ENCODE measurements around the gene SIGLEC15. TPM values are rescaled to one million over a fixed set of nuclear protein-coding genes. Genes with fewer than 3 reads are reported as not detected.

The SIGLEC15 gene
- total and polyA plus RNA-seq, 10 of the 15 experiments (the other 5 are each of a cell fraction or from before 2014, with no cell fraction given) = 0.09 to 0.45 TPM; not detected in 8

DNA sequence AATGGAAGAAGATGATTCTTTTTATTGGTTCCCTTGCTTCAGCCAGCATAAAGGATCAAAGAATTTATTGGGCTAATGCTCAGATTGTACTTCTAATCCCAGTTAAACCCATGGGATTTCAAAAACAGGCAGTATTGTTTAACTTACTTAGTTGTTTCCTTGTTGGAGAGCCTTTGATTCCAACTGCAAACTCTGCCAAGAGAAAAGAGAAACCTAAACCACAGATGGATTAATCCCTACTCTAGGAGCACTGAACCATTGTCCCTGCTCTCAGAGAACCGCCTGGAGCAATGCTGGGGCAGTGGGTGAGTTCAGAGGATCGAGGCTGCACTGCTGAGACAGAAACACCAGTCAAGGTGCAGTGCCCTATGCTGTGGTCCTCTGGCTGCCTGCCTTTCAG lies 44.9 kb upstream of the SIGLEC15 start:
- no peak for DNase-seq (ENCODE audit: low read depth, low spot score)
- Histone ChIP-seq H3K4me2 (ENCODE audit: control insufficient read depth, insufficient read depth) (no peak overlapping the region), H3K36me3 (ENCODE audit: control insufficient read depth in 2 of 2, insufficient read depth in 2 of 2, low read length in 1 of 2) (no peaks in the 10 kb centered on the region), H3K9ac (ENCODE audit: control insufficient read depth, insufficient read depth, low read length) (no peak overlapping the region), H3K27me3 (replicated peaks in 1 of 2; ENCODE audit: control insufficient read depth in 2 of 2, insufficient read depth in 2 of 2, low read length in 1 of 2) (no peaks in the 10 kb centered on the region), H3K79me2 (ENCODE audit: control insufficient read depth, insufficient read depth, low read length) (no peaks in the 10 kb centered on the region), H3K27ac (ENCODE audit: control insufficient read depth, insufficient read depth) (no peak overlapping the region), H3K4me3 (no peak overlapping the region), H3K4me1 (ENCODE audit: control insufficient read depth, insufficient read depth, low read length) (no peaks in the 10 kb centered on the region), H3K9me3 (replicated peaks; ENCODE audit: control insufficient read depth, insufficient read depth, low read length) (no peaks in the 10 kb centered on the region; the same call in 2 of the 3 replicates), H2AFZ (ENCODE audit: control insufficient read depth, low read depth, low read length) (no peak overlapping the region), H4K20me1 (ENCODE audit: control insufficient read depth, insufficient read depth) (no peaks in the 10 kb centered on the region)
- 3% methylated on average over 2 of the region's 2 CpGs for WGBS (ENCODE audit: insufficient coverage, insufficient replicate concordance, low lambda C conversion rate, missing lambda C conversion rate)
- in situ Hi-C loops (cut with MboI) (no loop called here), intact Hi-C loops (cut with micrococcal nuclease; ENCODE audit: unreplicated experiment) (no loop called here)
- no TSS peak for BruUV-seq (replicated peaks)
- no peak for ATAC-seq
- POLR2A ChIA-PET = no interaction called here
- CTCF ChIA-PET = no interaction called here
- SMC1A ChIA-PET (ENCODE audit: uncharacterized antibody, unreplicated experiment) = no interaction called here
- RAD21 ChIA-PET (ENCODE audit: unreplicated experiment) = no interaction called here
- FAIRE-seq = no peak
- TF ChIP-seq KDM1A (IDR thresholded peaks at IDR 0.05; ENCODE audit: borderline replicate concordance) = no peak
- no peak for TF ChIP-seq ZBTB40 (IDR thresholded peaks at IDR 0.05; ENCODE audit: borderline replicate concordance)
- TF ChIP-seq CBFB (IDR thresholded peaks at IDR 0.05; ENCODE audit: low read depth) = no peak
- no peak for TF ChIP-seq DPF2 (IDR thresholded peaks at IDR 0.05)
- no peak for TF ChIP-seq KLF5 (IDR thresholded peaks at IDR 0.05; ENCODE audit: partially characterized antibody)
- TF ChIP-seq WRNIP1 (IDR thresholded peaks at IDR 0.05; ENCODE audit: borderline replicate concordance, low read depth, low read length) = no peak
- no peak for TF ChIP-seq ZNF622 (IDR thresholded peaks at IDR 0.05)
- TF ChIP-seq SP1 (IDR thresholded peaks at IDR 0.05; ENCODE audit: low read depth, low read length) = no peak
- TF ChIP-seq, protein P1, sequence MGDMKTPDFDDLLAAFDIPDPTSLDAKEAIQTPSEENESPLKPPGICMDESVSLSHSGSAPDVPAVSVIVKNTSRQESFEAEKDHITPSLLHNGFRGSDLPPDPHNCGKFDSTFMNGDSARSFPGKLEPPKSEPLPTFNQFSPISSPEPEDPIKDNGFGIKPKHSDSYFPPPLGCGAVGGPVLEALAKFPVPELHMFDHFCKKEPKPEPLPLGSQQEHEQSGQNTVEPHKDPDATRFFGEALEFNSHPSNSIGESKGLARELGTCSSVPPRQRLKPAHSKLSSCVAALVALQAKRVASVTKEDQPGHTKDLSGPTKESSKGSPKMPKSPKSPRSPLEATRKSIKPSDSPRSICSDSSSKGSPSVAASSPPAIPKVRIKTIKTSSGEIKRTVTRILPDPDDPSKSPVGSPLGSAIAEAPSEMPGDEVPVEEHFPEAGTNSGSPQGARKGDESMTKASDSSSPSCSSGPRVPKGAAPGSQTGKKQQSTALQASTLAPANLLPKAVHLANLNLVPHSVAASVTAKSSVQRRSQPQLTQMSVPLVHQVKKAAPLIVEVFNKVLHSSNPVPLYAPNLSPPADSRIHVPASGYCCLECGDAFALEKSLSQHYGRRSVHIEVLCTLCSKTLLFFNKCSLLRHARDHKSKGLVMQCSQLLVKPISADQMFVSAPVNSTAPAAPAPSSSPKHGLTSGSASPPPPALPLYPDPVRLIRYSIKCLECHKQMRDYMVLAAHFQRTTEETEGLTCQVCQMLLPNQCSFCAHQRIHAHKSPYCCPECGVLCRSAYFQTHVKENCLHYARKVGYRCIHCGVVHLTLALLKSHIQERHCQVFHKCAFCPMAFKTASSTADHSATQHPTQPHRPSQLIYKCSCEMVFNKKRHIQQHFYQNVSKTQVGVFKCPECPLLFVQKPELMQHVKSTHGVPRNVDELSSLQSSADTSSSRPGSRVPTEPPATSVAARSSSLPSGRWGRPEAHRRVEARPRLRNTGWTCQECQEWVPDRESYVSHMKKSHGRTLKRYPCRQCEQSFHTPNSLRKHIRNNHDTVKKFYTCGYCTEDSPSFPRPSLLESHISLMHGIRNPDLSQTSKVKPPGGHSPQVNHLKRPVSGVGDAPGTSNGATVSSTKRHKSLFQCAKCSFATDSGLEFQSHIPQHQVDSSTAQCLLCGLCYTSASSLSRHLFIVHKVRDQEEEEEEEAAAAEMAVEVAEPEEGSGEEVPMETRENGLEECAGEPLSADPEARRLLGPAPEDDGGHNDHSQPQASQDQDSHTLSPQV (IDR thresholded peaks at IDR 0.05) = no peak
- no peak for TF ChIP-seq NFXL1 (IDR thresholded peaks at IDR 0.05; ENCODE audit: borderline replicate concordance)
- TF ChIP-seq POLR2AphosphoS2 (IDR thresholded peaks at IDR 0.05; ENCODE audit: low read depth, low read length) = no peak
- TF ChIP-seq EGR1 (IDR thresholded peaks at IDR 0.05; ENCODE audit: borderline replicate concordance in 1 of 2, low read depth in 2 of 2, low read length in 2 of 2) = no peak
- no peak for TF ChIP-seq SMAD5 (IDR thresholded peaks at IDR 0.05; ENCODE audit: low read depth)
- no peak for TF ChIP-seq BMI1 (IDR thresholded peaks at IDR 0.05; ENCODE audit: borderline replicate concordance)
- no peak for TF ChIP-seq IKZF1 (conservative IDR thresholded peaks at IDR 0.05)
- no peak for TF ChIP-seq SREBF1 (IDR thresholded peaks at IDR 0.05; ENCODE audit: low read length)
- TF ChIP-seq MTA3 (IDR thresholded peaks at IDR 0.05; ENCODE audit: borderline replicate concordance, low read length) = no peak
- no peak for TF ChIP-seq FOS (IDR thresholded peaks at IDR 0.05; ENCODE audit: borderline replicate concordance, extremely low read depth, insufficient read length)

Measured in GM12878 (cell line).